GM23338 (cell line): ENCODE measurements around the gene TPST2. TPM values are rescaled to one million over a fixed set of nuclear protein-coding genes. Genes with fewer than 3 reads are reported as not detected.

ENCODE experiments used
- ATAC-seq: fragments of 200-7000 bp; cut with Tn5 transposase; 3 replicates; pipeline ENCODE4 v1.9.1; 2020
- DNase-seq: peaks from one replicate; pipeline ENCODE4 v3.0.0-alpha.2; 2015; ENCODE audit warnings: low spot score
- H2AFZ ChIP-seq: fragments of 200-600 bp; sonication (generic); 2 replicates; pipeline ENCODE4 v1.8.0; 2016; ENCODE audit warnings: antibody characterized with exemption, mild to moderate bottlenecking, moderate library complexity
- H3F3A ChIP-seq: fragments of 200-600 bp; sonication (generic); replicated peaks from 2 replicates; pipeline ENCODE4 v1.8.0; 2017; ENCODE audit warnings: antibody characterized with exemption, mixed run types, low read depth
- H3K27ac ChIP-seq: fragments of 200-600 bp; sonication (generic); 2 replicates; pipeline ENCODE4 v1.6.1; 2016; ENCODE audit warnings: low read depth
- H3K27me3 ChIP-seq: fragments of 200-600 bp; sonication (generic); 2 replicates; pipeline ENCODE4 v1.8.0; 2016; ENCODE audit warnings: mild to moderate bottlenecking, mixed run types, moderate library complexity; ENCODE audit not compliant: insufficient read depth
- H3K36me3 ChIP-seq: fragments of 200-600 bp; sonication (generic); 2 replicates; pipeline ENCODE4 v1.8.0; 2016; ENCODE audit warnings: mild to moderate bottlenecking; ENCODE audit not compliant: insufficient read depth
- H3K4me1 ChIP-seq: fragments of 200-600 bp; sonication (generic); 2 replicates; pipeline ENCODE4 v1.8.0; 2016; ENCODE audit warnings: mild to moderate bottlenecking, moderate library complexity; ENCODE audit not compliant: insufficient read depth
- H3K4me2 ChIP-seq: fragments of 200-600 bp; sonication (generic); 2 replicates; pipeline ENCODE4 v1.7.1; 2017; ENCODE audit warnings: mixed run types
- H3K4me3 ChIP-seq: fragments of 200-600 bp; sonication (generic); 2 replicates; pipeline ENCODE4 v1.6.1; 2016; ENCODE audit warnings: mixed run types
- H3K79me2 ChIP-seq: fragments of 200-600 bp; sonication (generic); replicated peaks from 2 replicates; pipeline ENCODE4 v1.8.0; 2017; ENCODE audit warnings: mild to moderate bottlenecking; ENCODE audit not compliant: insufficient read depth
- H3K9me2 ChIP-seq: fragments of 200-600 bp; sonication (generic); 2 replicates; pipeline ENCODE4 v1.8.0; 2017; ENCODE audit not compliant: insufficient read depth
- H4K20me1 ChIP-seq: fragments of 200-600 bp; sonication (generic); replicated peaks from 2 replicates; pipeline ENCODE4 v1.8.0; 2017; ENCODE audit warnings: mild to moderate bottlenecking; ENCODE audit not compliant: insufficient read depth
- H3K27ac Mint-ChIP-seq: 2 replicates; pipeline ENCODE4 v1.8.0; 2020; ENCODE audit warnings: inconsistent platforms, mild to moderate bottlenecking, moderate library complexity, mixed read lengths
- H3K27me3 Mint-ChIP-seq: 3 replicates; pipeline ENCODE4 v1.8.0; 2022; ENCODE audit warnings: low read depth, mild to moderate bottlenecking, moderate library complexity, mixed read lengths, inconsistent platforms; ENCODE audit not compliant: insufficient read depth, poor library complexity
- H3K36me3 Mint-ChIP-seq: 3 replicates; pipeline ENCODE4 v1.8.0; 2021; ENCODE audit warnings: low read depth, mild to moderate bottlenecking, inconsistent platforms, moderate library complexity, mixed read lengths
- H3K4me1 Mint-ChIP-seq: 3 replicates; pipeline ENCODE4 v1.8.0; 2020; ENCODE audit warnings: mild to moderate bottlenecking, inconsistent platforms, mixed read lengths
- H3K4me3 Mint-ChIP-seq: 3 replicates; pipeline ENCODE4 v1.8.0; 2021; ENCODE audit warnings: moderate library complexity, mild to moderate bottlenecking, inconsistent platforms, mixed read lengths
- H3K9me3 Mint-ChIP-seq: 3 replicates; pipeline ENCODE4 v1.8.0; 2020; ENCODE audit warnings: moderate library complexity, mild to moderate bottlenecking, inconsistent platforms, mixed read lengths
- CTCF ChIP-seq, 2 experiments: fragments of 200-600 bp in 1 of 2; sonication (generic) in 1 of 2; conservative IDR thresholded peaks; 2 replicates each; pipeline versions ENCODE4 v1.5.1 to v1.6.1; 2016 to 2017; ENCODE audit warnings: antibody characterized with exemption in 2 of 2, low read depth in 2 of 2, mild to moderate bottlenecking in 2 of 2, moderate library complexity in 1 of 2
- JUNB ChIP-seq: IDR thresholded peaks from one replicate; pipeline ENCODE4 v1.6.1; 2016; ENCODE audit warnings: antibody characterized with exemption; ENCODE audit not compliant: unreplicated experiment
- STAT1 ChIP-seq: IDR thresholded peaks from one replicate; pipeline ENCODE4 v1.6.1; 2016; ENCODE audit warnings: antibody characterized with exemption; ENCODE audit not compliant: unreplicated experiment
- polyA plus RNA-seq: library from polyadenylated mRNA; unstranded; fragments of >200 nt; fragmentation: Nextera tagmentation; extraction: Ambion mirVana; gene quantifications from 2 replicates; pipeline ENCODE4 v1.2.1, GENCODE V29; 2016
- total RNA-seq: library from RNA; depleted of rRNA; stranded (reverse); fragments of >200 nt; shearing (Covaris generic); gene quantifications from 2 replicates; pipeline ENCODE4 v1.2.3, GENCODE V29; 2014

Gene TPST2
- total and polyA plus RNA-seq, 2 experiments from 2014 or later = 37.9 to 127 TPM

- Mint-ChIP-seq H3K9me3 (peaks cover 2% of the 10 kb centered on the region; the same call in 1 of the 3 replicates), H3K27me3 (peaks cover 8% of the 10 kb centered on the region), H3K27ac (peak overlapping the region; percentile 79), H3K4me1 (peaks cover 75% of the 10 kb centered on the region), H3K4me3 (no peak overlapping the region), H3K36me3 (peaks cover 13% of the 10 kb centered on the region)
- Histone ChIP-seq H3K9me2 (no peaks in the 10 kb centered on the region), H3F3A (peaks cover 22% of the 10 kb centered on the region), H3K4me1 (peaks cover 69% of the 10 kb centered on the region), H3K27ac (peak overlapping the region; percentile 75; the same call in 1 of the 2 replicates), H3K4me2 (peak overlapping the region; percentile 39; the same call in 1 of the 2 replicates), H3K4me3 (no peak overlapping the region), H3K79me2 (peaks cover 90% of the 10 kb centered on the region), H3K27me3 (no peaks in the 10 kb centered on the region), H3K36me3 (no peaks in the 10 kb centered on the region), H2AFZ (no peak overlapping the region), H4K20me1 (peaks cover 6% of the 10 kb centered on the region; the same call in 1 of the 2 replicates)
- ATAC-seq (no peak), DNase-seq (no peak)
- TF ChIP-seq STAT1 = no peak
- TF ChIP-seq CTCF (conservative IDR thresholded peaks at IDR 0.05; ENCODE audit: low read depth in 2 of 2) = no peak
- TF ChIP-seq JUNB = no peak
Observed at GRCh38 chr22:26564181-26564580, 25.8 kb downstream of the TPST2 start.

GRCh38 chr22:26563022-26563421, 26.9 kb downstream of the TPST2 start:
- H4K20me1 ChIP-seq = peaks cover 6% of the 10 kb centered on the region
- peaks cover 78% of the 10 kb centered on the region for H3K4me1 Mint-ChIP-seq

More at GRCh38 chr22:26563022-26563421, 26.9 kb downstream of the TPST2 start:
- Histone ChIP-seq H3K4me1 (peaks cover 76% of the 10 kb centered on the region), H3K79me2 (peaks cover 98% of the 10 kb centered on the region), H3K27ac (0 out of 2 replicates have a peak overlapping the region, but pooled peaks have one; percentile 75), H2AFZ (no peak overlapping the region), H3F3A (peaks cover 19% of the 10 kb centered on the region; the same call in 1 of the 2 replicates), H3K9me2 (no peaks in the 10 kb centered on the region), H3K4me2 (no peak overlapping the region), H3K27me3 (no peaks in the 10 kb centered on the region), H3K36me3 (no peaks in the 10 kb centered on the region), H3K4me3 (no peak overlapping the region)
- Mint-ChIP-seq H3K4me3 (no peak overlapping the region), H3K36me3 (peaks cover 10% of the 10 kb centered on the region), H3K27ac (peak overlapping the region; percentile 28; the same call in 1 of the 2 replicates), H3K27me3 (peaks cover 14% of the 10 kb centered on the region), H3K9me3 (no peaks in the 10 kb centered on the region)
- peak; percentile 7; the same call in 2 of the 3 replicates for ATAC-seq
- peak; percentile 49 for DNase-seq
- TF ChIP-seq STAT1 = no peak
- peak; percentile 28 to 62; a peak in 3 of 4 replicates for TF ChIP-seq CTCF (conservative IDR thresholded peaks at IDR 0.05; ENCODE audit: low read depth in 2 of 2)
